Liver (tissue), 3 donors: Measurements from ENCODE around the gene LRRC7.

Source experiments
- SP1 ChIP-seq: IDR thresholded peaks from 2 replicates; pipeline ENCODE4 v1.6.1; 2018; ENCODE audit warnings: antibody characterized with exemption, mild to moderate bottlenecking
- YY1 ChIP-seq: IDR thresholded peaks from 2 replicates; pipeline ENCODE4 v1.6.1; 2016; ENCODE audit warnings: antibody characterized with exemption, mild to moderate bottlenecking
- TF ChIP-seq, protein P1 (sequence below): IDR thresholded peaks from 2 replicates; pipeline ENCODE4 v1.6.1; 2016; ENCODE audit warnings: antibody characterized with exemption, mild to moderate bottlenecking
- TF ChIP-seq, protein P2 (sequence below): fragments of 150-350 bp; IDR thresholded peaks from 2 replicates; pipeline ENCODE4 v1.5.1; 2017; ENCODE audit warnings: improper control_type of control experiment, low read depth, low read length; ENCODE audit not compliant: missing input control
- donor health status: healthy.
- donor health status: healthy.

DNA sequence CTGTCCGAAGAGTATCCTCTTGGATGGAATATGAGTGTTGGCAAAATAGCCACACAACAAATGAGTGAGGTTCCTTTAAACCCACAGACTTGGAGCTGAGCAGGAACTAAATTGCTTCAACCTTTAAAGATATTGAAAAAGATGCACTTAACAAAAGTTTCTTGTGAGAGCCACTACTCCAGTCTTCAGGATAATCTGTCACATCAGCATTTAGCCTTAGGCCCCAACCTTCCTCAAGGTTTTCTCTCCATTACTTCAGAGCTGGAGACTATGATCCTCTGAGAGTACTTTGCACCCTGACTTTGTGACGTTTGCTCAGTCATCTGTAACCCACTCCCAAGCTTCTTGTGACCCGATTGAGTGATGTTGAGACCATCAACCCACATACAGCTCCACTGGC lies 424.9 kb downstream of the LRRC7 start:
- TF ChIP-seq, protein P1, sequence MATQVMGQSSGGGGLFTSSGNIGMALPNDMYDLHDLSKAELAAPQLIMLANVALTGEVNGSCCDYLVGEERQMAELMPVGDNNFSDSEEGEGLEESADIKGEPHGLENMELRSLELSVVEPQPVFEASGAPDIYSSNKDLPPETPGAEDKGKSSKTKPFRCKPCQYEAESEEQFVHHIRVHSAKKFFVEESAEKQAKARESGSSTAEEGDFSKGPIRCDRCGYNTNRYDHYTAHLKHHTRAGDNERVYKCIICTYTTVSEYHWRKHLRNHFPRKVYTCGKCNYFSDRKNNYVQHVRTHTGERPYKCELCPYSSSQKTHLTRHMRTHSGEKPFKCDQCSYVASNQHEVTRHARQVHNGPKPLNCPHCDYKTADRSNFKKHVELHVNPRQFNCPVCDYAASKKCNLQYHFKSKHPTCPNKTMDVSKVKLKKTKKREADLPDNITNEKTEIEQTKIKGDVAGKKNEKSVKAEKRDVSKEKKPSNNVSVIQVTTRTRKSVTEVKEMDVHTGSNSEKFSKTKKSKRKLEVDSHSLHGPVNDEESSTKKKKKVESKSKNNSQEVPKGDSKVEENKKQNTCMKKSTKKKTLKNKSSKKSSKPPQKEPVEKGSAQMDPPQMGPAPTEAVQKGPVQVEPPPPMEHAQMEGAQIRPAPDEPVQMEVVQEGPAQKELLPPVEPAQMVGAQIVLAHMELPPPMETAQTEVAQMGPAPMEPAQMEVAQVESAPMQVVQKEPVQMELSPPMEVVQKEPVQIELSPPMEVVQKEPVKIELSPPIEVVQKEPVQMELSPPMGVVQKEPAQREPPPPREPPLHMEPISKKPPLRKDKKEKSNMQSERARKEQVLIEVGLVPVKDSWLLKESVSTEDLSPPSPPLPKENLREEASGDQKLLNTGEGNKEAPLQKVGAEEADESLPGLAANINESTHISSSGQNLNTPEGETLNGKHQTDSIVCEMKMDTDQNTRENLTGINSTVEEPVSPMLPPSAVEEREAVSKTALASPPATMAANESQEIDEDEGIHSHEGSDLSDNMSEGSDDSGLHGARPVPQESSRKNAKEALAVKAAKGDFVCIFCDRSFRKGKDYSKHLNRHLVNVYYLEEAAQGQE: no peak
- TF ChIP-seq, protein P2, sequence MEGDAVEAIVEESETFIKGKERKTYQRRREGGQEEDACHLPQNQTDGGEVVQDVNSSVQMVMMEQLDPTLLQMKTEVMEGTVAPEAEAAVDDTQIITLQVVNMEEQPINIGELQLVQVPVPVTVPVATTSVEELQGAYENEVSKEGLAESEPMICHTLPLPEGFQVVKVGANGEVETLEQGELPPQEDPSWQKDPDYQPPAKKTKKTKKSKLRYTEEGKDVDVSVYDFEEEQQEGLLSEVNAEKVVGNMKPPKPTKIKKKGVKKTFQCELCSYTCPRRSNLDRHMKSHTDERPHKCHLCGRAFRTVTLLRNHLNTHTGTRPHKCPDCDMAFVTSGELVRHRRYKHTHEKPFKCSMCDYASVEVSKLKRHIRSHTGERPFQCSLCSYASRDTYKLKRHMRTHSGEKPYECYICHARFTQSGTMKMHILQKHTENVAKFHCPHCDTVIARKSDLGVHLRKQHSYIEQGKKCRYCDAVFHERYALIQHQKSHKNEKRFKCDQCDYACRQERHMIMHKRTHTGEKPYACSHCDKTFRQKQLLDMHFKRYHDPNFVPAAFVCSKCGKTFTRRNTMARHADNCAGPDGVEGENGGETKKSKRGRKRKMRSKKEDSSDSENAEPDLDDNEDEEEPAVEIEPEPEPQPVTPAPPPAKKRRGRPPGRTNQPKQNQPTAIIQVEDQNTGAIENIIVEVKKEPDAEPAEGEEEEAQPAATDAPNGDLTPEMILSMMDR: no peak
- TF ChIP-seq YY1 (no peak), SP1 (no peak)
